Neuronal stem cell (in vitro differentiated cells): ENCODE measurements around the gene ANTXR2.

Experiments used
- DNase-seq: peaks from one replicate; pipeline ENCODE4 v3.0.0-alpha.2; 2013; ENCODE audit warnings: low spot score
- H2AFZ ChIP-seq: one replicate; pipeline ENCODE4 v1.6.1; 2013; ENCODE audit warnings: mild to moderate bottlenecking, low read length, inconsistent platforms
- H2AK5ac ChIP-seq: 2 replicates; pipeline ENCODE4 v1.6.1; 2013; ENCODE audit warnings: low read depth, mild to moderate bottlenecking, inconsistent platforms, low read length, moderate library complexity, mixed read lengths
- H2BK120ac ChIP-seq: 2 replicates; pipeline ENCODE4 v1.6.1; 2013; ENCODE audit warnings: low read depth, mild to moderate bottlenecking, inconsistent platforms, low read length, moderate library complexity, mixed read lengths
- H2BK12ac ChIP-seq: one replicate; pipeline ENCODE4 v1.6.1; 2013; ENCODE audit warnings: low read length, inconsistent platforms
- H2BK15ac ChIP-seq: 2 replicates; pipeline ENCODE4 v1.6.1; 2013; ENCODE audit warnings: mild to moderate bottlenecking, low read length, inconsistent platforms, mixed read lengths
- H2BK5ac ChIP-seq: one replicate; pipeline ENCODE4 v1.6.1; 2013; ENCODE audit warnings: inconsistent platforms, mild to moderate bottlenecking, low read length, moderate library complexity
- H3K14ac ChIP-seq: one replicate; pipeline ENCODE4 v1.6.1; 2013; ENCODE audit warnings: low read length, inconsistent platforms
- H3K18ac ChIP-seq: 2 replicates; pipeline ENCODE4 v1.6.1; 2013; ENCODE audit warnings: low read length, inconsistent platforms
- H3K23ac ChIP-seq: 2 replicates; pipeline ENCODE4 v1.6.1; 2013; ENCODE audit warnings: low read depth, mild to moderate bottlenecking, mixed read lengths, low read length, inconsistent platforms; ENCODE audit not compliant: poor library complexity
- H3K27ac ChIP-seq: replicated peaks from 3 replicates; pipeline ENCODE4 v1.5.1; 2013; ENCODE audit warnings: low read length, inconsistent platforms
- H3K27me3 ChIP-seq, 3 experiments: 2 replicates each; pipeline ENCODE4 v1.6.1; 2013; ENCODE audit warnings: low read length in 3 of 3, mild to moderate bottlenecking in 2 of 3, inconsistent platforms in 1 of 3, low read depth in 1 of 3, mixed read lengths in 1 of 3, moderate library complexity in 1 of 3; ENCODE audit not compliant: control insufficient read depth in 3 of 3, insufficient read depth in 3 of 3
- H3K36me3 ChIP-seq, 2 donors: replicated peaks in 1 of 2; 2 replicates each; pipeline ENCODE4 v1.6.1; 2013; ENCODE audit warnings: low read length in 2 of 2; ENCODE audit not compliant: control insufficient read depth in 2 of 2, insufficient read depth in 2 of 2
- H3K4ac ChIP-seq: 2 replicates; pipeline ENCODE4 v1.6.1; 2013; ENCODE audit warnings: inconsistent platforms, mild to moderate bottlenecking, low read length, moderate library complexity
- H3K4me1 ChIP-seq, 2 donors: 1 replicate in 1 of 2; 2 replicates in 1 of 2; pipeline ENCODE4 v1.6.1; 2013; ENCODE audit warnings: low read length in 2 of 2, low read depth in 1 of 2; ENCODE audit not compliant: control insufficient read depth in 2 of 2, insufficient read depth in 1 of 2
- H3K4me2 ChIP-seq: one replicate; pipeline ENCODE4 v1.6.1; 2013; ENCODE audit warnings: mild to moderate bottlenecking, low read length, inconsistent platforms; ENCODE audit not compliant: insufficient read depth, poor library complexity, severe bottlenecking
- H3K4me3 ChIP-seq, 2 donors: 2 replicates each; pipeline ENCODE4 v1.5.1; 2013; ENCODE audit warnings: low read length in 2 of 2, mild to moderate bottlenecking in 2 of 2, inconsistent platforms in 1 of 2, moderate library complexity in 1 of 2
- H3K79me1 ChIP-seq: one replicate; pipeline ENCODE4 v1.6.1; 2013; ENCODE audit warnings: low read depth, mild to moderate bottlenecking, inconsistent platforms, low read length, moderate library complexity
- H3K9ac ChIP-seq: one replicate; pipeline ENCODE4 v1.6.1; 2013; ENCODE audit warnings: mild to moderate bottlenecking, low read depth, low read length, inconsistent platforms; ENCODE audit not compliant: poor library complexity
- H3K9me3 ChIP-seq, 2 donors: replicated peaks in 1 of 2; 2 replicates each; pipeline versions ENCODE3 to v1.6.1; 2013; ENCODE audit warnings: low read length in 2 of 2, mild to moderate bottlenecking in 2 of 2, inconsistent platforms in 1 of 2, low read depth in 1 of 2, mixed read lengths in 1 of 2, moderate library complexity in 1 of 2; ENCODE audit not compliant: control insufficient read depth in 2 of 2, insufficient read depth in 1 of 2
- H4K8ac ChIP-seq: one replicate; pipeline ENCODE4 v1.6.1; 2013; ENCODE audit warnings: low read depth, mild to moderate bottlenecking, inconsistent platforms, low read length, moderate library complexity
- H4K91ac ChIP-seq: one replicate; pipeline ENCODE4 v1.6.1; 2013; ENCODE audit warnings: low read length, low read depth, mild to moderate bottlenecking, inconsistent platforms; ENCODE audit not compliant: poor library complexity
- WGBS, 2 donors: extraction: QIAGEN DNeasy Blood & Tissue Kit; methylation state at CpG; one replicate each; pipeline ENCODE4 v1.1.7; 2013; ENCODE audit warnings: missing lambda C conversion rate in 2 of 2, mixed read lengths in 1 of 2; ENCODE audit not compliant: insufficient read length in 2 of 2, insufficient replicate concordance in 1 of 2; ENCODE audit errors: extremely low coverage in 2 of 2; 5-methylcytosine and 5-hydroxymethylcytosine counted together

Gene ANTXR2

GRCh38 chr4:79864500-79865200 lies 208.4 kb downstream of the ANTXR2 start:
- H2BK15ac ChIP-seq, result no peak overlapping the region
- no peaks in the 10 kb centered on the region for H3K36me3 ChIP-seq
- H4K8ac ChIP-seq, result no peak overlapping the region
- no peak overlapping the region for H3K18ac ChIP-seq
- no peaks in the 10 kb centered on the region for H3K9me3 ChIP-seq
- H2AK5ac ChIP-seq, result no peak overlapping the region
- no peak overlapping the region for H3K4me2 ChIP-seq
- H2AFZ ChIP-seq, result no peak overlapping the region
- no peak overlapping the region for H3K23ac ChIP-seq
- no peaks in the 10 kb centered on the region for H3K79me1 ChIP-seq
- no peaks in the 10 kb centered on the region for H3K27me3 ChIP-seq
- H3K27ac ChIP-seq, result no peak overlapping the region
- H4K91ac ChIP-seq, result no peak overlapping the region
- H3K4me1 ChIP-seq, result peaks cover 0 to 5% of the 10 kb centered on the region in 2 donors
- no peak overlapping the region for H3K9ac ChIP-seq
- DNase-seq, result no peak
- H2BK120ac ChIP-seq, result no peak overlapping the region
- WGBS, 2 donors, result no CpG with 5 or more reads among the region's 3 CpGs
- H3K14ac ChIP-seq, result no peak overlapping the region
- H3K4ac ChIP-seq, result no peak overlapping the region
- no peak overlapping the region for H3K4me3 ChIP-seq
- H2BK5ac ChIP-seq, result no peak overlapping the region
- no peak overlapping the region for H2BK12ac ChIP-seq

GRCh38 chr4:79863333-79863732 lies 209.7 kb downstream of the ANTXR2 start:
- Histone ChIP-seq H3K27ac (no peak overlapping the region), H2AK5ac (no peak overlapping the region), H4K91ac (no peak overlapping the region), H4K8ac (no peak overlapping the region), H2BK120ac (no peak overlapping the region), H2BK12ac (no peak overlapping the region), H3K9me3 (no peaks in the 10 kb centered on the region), H3K4ac (no peak overlapping the region), H3K14ac (no peak overlapping the region), H3K23ac (no peak overlapping the region), H3K18ac (no peak overlapping the region), H3K79me1 (no peaks in the 10 kb centered on the region), H3K4me3 (no peak overlapping the region), H2BK15ac (no peak overlapping the region), H3K4me2 (no peak overlapping the region), H3K4me1 (peaks cover 0 to 5% of the 10 kb centered on the region in 2 donors), H3K9ac (no peak overlapping the region), H2BK5ac (no peak overlapping the region), H3K36me3 (no peaks in the 10 kb centered on the region), H3K27me3 (no peaks in the 10 kb centered on the region), H2AFZ (no peak overlapping the region)
- DNase-seq, result no peak
- WGBS, 2 donors, result no CpG with 5 or more reads among the region's 3 CpGs

GRCh38 chr4:79862821-79863220 lies 210.2 kb downstream of the ANTXR2 start:
- H3K79me1 ChIP-seq, result no peaks in the 10 kb centered on the region
- no peak overlapping the region for H3K23ac ChIP-seq
- H2BK5ac ChIP-seq, result no peak overlapping the region
- no peak overlapping the region for H2BK12ac ChIP-seq
- peaks cover 0 to 5% of the 10 kb centered on the region in 2 donors for H3K4me1 ChIP-seq
- H2AK5ac ChIP-seq, result no peak overlapping the region
- no CpG with 5 or more reads among the region's 3 CpGs for whole genome bisulfite sequencing, 2 donors
- H3K36me3 ChIP-seq, result no peaks in the 10 kb centered on the region
- H3K4me3 ChIP-seq, result no peak overlapping the region
- no peak overlapping the region for H3K4ac ChIP-seq
- no peak overlapping the region for H3K27ac ChIP-seq
- DNase-seq, result no peak
- no peak overlapping the region for H3K9ac ChIP-seq
- no peak overlapping the region for H4K8ac ChIP-seq
- no peak overlapping the region for H4K91ac ChIP-seq
- H2BK15ac ChIP-seq, result no peak overlapping the region
- H3K9me3 ChIP-seq, result no peaks in the 10 kb centered on the region
- H2AFZ ChIP-seq, result no peak overlapping the region
- no peak overlapping the region for H3K4me2 ChIP-seq
- no peak overlapping the region for H3K18ac ChIP-seq
- no peak overlapping the region for H2BK120ac ChIP-seq
- H3K14ac ChIP-seq, result no peak overlapping the region
- H3K27me3 ChIP-seq, result no peaks in the 10 kb centered on the region

DNA sequence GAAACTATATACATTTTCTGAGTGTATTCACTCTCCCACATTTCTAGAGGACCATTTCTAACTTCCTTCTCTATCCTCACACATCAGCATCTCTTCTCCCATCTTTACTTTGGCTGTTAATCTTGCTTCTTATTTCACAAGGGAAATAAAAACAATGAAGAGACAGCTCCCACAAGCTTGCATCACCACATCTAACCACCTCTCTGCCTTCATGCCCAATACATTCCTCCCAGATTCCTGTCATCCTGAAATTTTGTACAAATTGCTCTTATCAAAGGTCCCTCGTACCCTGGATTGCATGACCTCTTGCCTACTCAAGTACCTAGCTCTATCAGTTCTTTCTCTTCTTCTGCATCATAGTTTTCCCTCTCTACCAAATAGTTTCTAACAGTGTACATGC lies 215.2 kb downstream of the ANTXR2 start:
- H4K91ac ChIP-seq, result no peak overlapping the region
- H3K9me3 ChIP-seq, result no peaks in the 10 kb centered on the region
- H3K4ac ChIP-seq, result no peak overlapping the region
- no peaks in the 10 kb centered on the region for H3K27me3 ChIP-seq
- no peak overlapping the region for H3K14ac ChIP-seq
- H3K23ac ChIP-seq, result no peak overlapping the region
- H2AFZ ChIP-seq, result no peak overlapping the region
- no peak overlapping the region for H4K8ac ChIP-seq
- DNase-seq, result no peak
- H3K9ac ChIP-seq, result no peak overlapping the region
- H3K36me3 ChIP-seq, result no peaks in the 10 kb centered on the region
- H2BK120ac ChIP-seq, result no peak overlapping the region
- no peak overlapping the region for H3K4me2 ChIP-seq
- H3K18ac ChIP-seq, result no peak overlapping the region
- WGBS, 2 donors, result no CpG with 5 or more reads among the region's 1 CpG
- H2BK12ac ChIP-seq, result no peak overlapping the region
- H3K27ac ChIP-seq, result no peak overlapping the region
- no peak overlapping the region for H2BK5ac ChIP-seq
- H2AK5ac ChIP-seq, result no peak overlapping the region
- no peaks in the 10 kb centered on the region for H3K4me1 ChIP-seq
- no peak overlapping the region for H3K4me3 ChIP-seq
- no peak overlapping the region for H2BK15ac ChIP-seq
- H3K79me1 ChIP-seq, result no peaks in the 10 kb centered on the region
